Lower leg skin (tissue), 3 donors: ENCODE measurements around the gene ADARB1.

Experiments
- CTCF ChIP-seq, 3 donors: fragments of 450-650 bp; IDR thresholded peaks; one replicate each; pipeline ENCODE4 v1.5.1; 2016; ENCODE audit warnings: antibody characterized with exemption in 3 of 3, mild to moderate bottlenecking in 3 of 3, moderate library complexity in 2 of 3
- POLR2A ChIP-seq, 2 donors: fragments of 450-650 bp; IDR thresholded peaks; one replicate each; pipeline ENCODE4 v1.6.1; 2016 to 2017; ENCODE audit warnings: antibody characterized with exemption in 2 of 2, mild to moderate bottlenecking in 1 of 2, moderate library complexity in 1 of 2

GRCh38 chr21:45078877-45079281, 4.5 kb downstream of the ADARB1 start:
- TF ChIP-seq CTCF (IDR thresholded peaks at IDR 0.05) (no peak), POLR2A (IDR thresholded peaks at IDR 0.05) (no peak)
